Inflammatory macrophage treated with lipopolysaccharide for 1 hour (primary cell): ENCODE measurements around the gene CD28.
"Not testable (repeated sequence)": the region's sequence is repeated elsewhere in the genome, so short reads cannot be mapped to it uniquely, and the experiment has no call there.

Experiments
- DNase-seq, 2 donors: peaks; one replicate each; pipeline ENCODE4 v3.0.0-alpha.2; 2020 to 2022

CD28 gene

DNA sequence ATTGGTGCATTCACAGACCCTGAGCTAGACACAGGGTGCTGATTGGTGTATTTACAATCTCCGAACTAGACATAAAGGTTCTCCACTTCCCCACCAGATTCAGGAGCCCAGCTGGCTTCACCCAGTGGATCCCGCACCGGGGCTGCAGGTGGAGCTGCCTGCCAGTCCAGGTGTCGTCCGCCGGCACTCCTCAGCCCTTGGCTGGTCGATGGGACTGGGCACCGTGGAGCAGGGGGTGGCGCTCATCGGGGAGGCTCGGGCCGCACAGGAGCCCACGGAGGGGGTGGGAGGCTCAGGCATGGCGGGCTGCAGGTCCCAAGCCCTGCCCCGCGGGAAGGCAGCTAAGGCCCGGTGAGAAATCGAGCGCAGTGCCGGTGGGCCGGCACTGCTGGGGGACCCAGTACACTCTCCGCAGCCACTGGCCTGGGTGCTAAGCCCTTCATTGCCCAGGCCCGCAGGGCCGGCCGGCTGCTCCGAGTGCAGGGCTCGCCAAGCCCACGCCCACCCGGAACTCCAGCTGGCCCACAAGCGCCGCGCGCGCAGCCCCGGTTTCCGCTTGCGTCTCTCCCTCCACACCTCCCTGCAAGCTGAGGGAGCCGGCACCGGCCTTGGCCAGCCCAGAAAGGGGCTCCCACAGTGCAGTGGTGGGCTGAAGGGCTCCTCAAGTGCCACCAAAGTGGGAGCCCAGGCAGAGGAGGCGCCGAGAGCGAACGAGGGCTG, 79.1 kb downstream of the CD28 start:
- not testable (repeated sequence) for DNase-seq

DNA sequence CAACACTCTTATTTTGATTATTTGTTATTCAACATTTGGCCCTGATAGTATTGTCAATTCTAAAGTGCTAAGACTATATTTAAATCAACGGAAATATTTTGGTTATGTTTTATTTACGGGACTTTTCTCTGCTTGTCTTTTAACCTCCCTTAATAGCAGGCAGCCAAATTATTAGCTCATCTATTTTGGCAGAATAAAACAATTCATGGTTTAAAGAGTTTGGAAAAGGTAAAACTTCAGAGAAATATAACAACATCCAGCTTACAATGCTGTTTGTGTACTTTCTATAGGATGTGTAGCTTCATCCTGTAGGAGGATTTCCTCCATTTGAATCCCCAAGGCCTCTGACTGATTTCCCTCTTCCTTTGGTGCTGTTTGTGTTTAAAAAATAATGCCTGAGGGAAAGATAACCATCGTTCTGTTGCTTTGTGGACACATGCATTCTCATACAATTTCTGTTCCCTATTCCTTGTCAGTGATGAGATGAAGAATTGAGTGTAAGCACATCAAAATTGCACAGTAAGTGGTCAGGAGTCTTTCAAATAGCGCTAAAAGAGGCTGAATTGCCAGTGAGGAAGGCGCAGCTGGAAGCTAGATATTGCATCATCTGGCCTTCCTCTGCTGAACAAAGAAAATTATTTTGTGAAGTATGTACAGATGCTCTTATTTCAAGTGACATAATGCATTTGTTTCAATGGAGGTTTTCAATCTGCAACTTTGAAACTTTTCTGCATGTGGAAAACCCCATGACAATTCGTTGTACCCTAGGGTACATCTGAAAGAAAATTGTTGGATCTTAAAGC, 80.3 kb downstream of the CD28 start:
- peak; percentile 78 to 92 for DNase-seq

DNA sequence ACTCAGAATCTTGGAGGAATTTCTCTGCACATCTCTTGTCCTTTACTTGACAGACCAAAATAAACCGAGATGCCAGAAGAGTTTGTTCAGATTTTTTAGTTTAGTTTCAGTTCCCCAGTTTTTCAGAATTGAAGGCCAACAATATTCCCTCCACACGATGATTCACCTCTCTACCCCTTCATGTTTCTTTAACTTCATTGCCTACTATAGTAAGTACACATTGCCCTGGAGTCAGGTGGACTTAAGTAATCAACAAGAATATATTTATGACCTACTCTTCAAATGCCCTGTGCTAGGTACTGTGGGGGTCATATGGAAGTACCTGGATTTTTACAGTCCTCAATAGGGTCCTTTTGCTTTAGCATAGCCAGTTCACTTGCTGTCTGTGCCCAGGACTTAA, 81.5 kb downstream of the CD28 start:
- peak; percentile 75 to 90 for DNase-seq
